B cell (primary cell): Measurements from ENCODE around the gene NECTIN1.

Experiments used
- EZH2 ChIP-seq: IDR thresholded peaks from 2 replicates; pipeline ENCODE4 v1.6.1; 2012; ENCODE audit warnings: borderline replicate concordance, low read depth, mild to moderate bottlenecking, moderate library complexity, low read length; ENCODE audit not compliant: insufficient read depth, poor library complexity, severe bottlenecking
- TF ChIP-seq, protein P1 (sequence below): fragments of 200-600 bp; IDR thresholded peaks from one replicate; pipeline ENCODE4 v1.8.0; 2022; ENCODE audit warnings: antibody characterized with exemption, mild to moderate bottlenecking

DNA sequence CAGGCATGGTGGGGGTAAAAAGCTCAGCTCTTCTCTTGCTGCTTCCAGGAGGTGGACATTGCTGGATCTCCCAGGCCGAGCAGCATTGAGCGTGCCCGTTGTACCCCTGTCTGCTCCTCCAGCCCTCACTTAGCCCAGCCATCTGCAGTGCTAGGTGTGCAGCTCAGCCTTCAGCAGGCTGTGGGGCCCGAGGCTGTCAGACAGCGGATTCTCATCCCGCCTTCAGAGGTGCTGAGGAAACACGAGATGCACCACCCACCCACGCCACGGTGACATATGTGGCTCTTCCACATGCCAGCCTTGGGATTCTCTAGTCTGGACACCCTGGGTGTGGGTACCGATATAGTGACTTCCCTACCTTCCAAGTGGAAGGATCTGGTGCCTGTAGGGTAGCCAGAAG, 48.9 kb upstream of the NECTIN1 start:
- TF ChIP-seq, protein P1, sequence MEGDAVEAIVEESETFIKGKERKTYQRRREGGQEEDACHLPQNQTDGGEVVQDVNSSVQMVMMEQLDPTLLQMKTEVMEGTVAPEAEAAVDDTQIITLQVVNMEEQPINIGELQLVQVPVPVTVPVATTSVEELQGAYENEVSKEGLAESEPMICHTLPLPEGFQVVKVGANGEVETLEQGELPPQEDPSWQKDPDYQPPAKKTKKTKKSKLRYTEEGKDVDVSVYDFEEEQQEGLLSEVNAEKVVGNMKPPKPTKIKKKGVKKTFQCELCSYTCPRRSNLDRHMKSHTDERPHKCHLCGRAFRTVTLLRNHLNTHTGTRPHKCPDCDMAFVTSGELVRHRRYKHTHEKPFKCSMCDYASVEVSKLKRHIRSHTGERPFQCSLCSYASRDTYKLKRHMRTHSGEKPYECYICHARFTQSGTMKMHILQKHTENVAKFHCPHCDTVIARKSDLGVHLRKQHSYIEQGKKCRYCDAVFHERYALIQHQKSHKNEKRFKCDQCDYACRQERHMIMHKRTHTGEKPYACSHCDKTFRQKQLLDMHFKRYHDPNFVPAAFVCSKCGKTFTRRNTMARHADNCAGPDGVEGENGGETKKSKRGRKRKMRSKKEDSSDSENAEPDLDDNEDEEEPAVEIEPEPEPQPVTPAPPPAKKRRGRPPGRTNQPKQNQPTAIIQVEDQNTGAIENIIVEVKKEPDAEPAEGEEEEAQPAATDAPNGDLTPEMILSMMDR, result no peak
- no peak for TF ChIP-seq EZH2
